ENCODE measurements around the gene SLC7A14. TPM values are rescaled to one million over a fixed set of nuclear protein-coding genes. Genes with fewer than 3 reads are reported as not detected.

The SLC7A14 gene
- total RNA-seq, 1 donor from 2014 or later = 6.2 TPM

GRCh38 chr3:170631755-170632488 is 46.0 kb upstream of the SLC7A14 start:
- H3K4me3 Mint-ChIP-seq (ENCODE audit: unreplicated experiment) = no peak overlapping the region
- no peaks in the 10 kb centered on the region for H3K9me3 Mint-ChIP-seq (ENCODE audit: unreplicated experiment)
- H3K27ac Mint-ChIP-seq (ENCODE audit: unreplicated experiment) = no peak overlapping the region
- H3K4me1 Mint-ChIP-seq (ENCODE audit: low read depth, unreplicated experiment) = peaks cover 21% of the 10 kb centered on the region
- TF ChIP-seq CTCF (IDR thresholded peaks at IDR 0.05; ENCODE audit: partially characterized antibody, unreplicated experiment) = no peak
- H3K27me3 Mint-ChIP-seq (ENCODE audit: unreplicated experiment) = peaks cover 2% of the 10 kb centered on the region
- DNase-seq = no peak
- no peaks in the 10 kb centered on the region for H3K36me3 Mint-ChIP-seq (ENCODE audit: unreplicated experiment)

GRCh38 chr3:170623524-170623923 is 37.6 kb upstream of the SLC7A14 start:
- Mint-ChIP-seq H3K27me3 (ENCODE audit: unreplicated experiment) (peaks cover 11% of the 10 kb centered on the region), H3K36me3 (ENCODE audit: unreplicated experiment) (peaks cover 21% of the 10 kb centered on the region), H3K4me3 (ENCODE audit: unreplicated experiment) (no peak overlapping the region), H3K27ac (ENCODE audit: unreplicated experiment) (peak overlapping the region; percentile 90), H3K9me3 (ENCODE audit: unreplicated experiment) (peaks cover 15% of the 10 kb centered on the region), H3K4me1 (ENCODE audit: low read depth, unreplicated experiment) (peaks cover 19% of the 10 kb centered on the region)
- no peak for TF ChIP-seq CTCF (IDR thresholded peaks at IDR 0.05; ENCODE audit: partially characterized antibody, unreplicated experiment)
- DNase-seq = no peak

- Mint-ChIP-seq H3K27me3 (ENCODE audit: unreplicated experiment) (peaks cover 11% of the 10 kb centered on the region), H3K4me3 (ENCODE audit: unreplicated experiment) (peak overlapping the region; percentile 63), H3K36me3 (ENCODE audit: unreplicated experiment) (peaks cover 25% of the 10 kb centered on the region), H3K9me3 (ENCODE audit: unreplicated experiment) (peaks cover 15% of the 10 kb centered on the region), H3K4me1 (ENCODE audit: low read depth, unreplicated experiment) (peaks cover 19% of the 10 kb centered on the region), H3K27ac (ENCODE audit: unreplicated experiment) (peak overlapping the region; percentile 98)
- TF ChIP-seq CTCF (IDR thresholded peaks at IDR 0.05; ENCODE audit: partially characterized antibody, unreplicated experiment) = no peak
- peak; percentile 66 for DNase-seq
Measured at GRCh38 chr3:170622369-170623159, 36.7 kb upstream of the SLC7A14 start.

GRCh38 chr3:170621256-170621655 is 35.4 kb upstream of the SLC7A14 start:
- no peak for TF ChIP-seq CTCF (IDR thresholded peaks at IDR 0.05; ENCODE audit: partially characterized antibody, unreplicated experiment)
- peaks cover 11% of the 10 kb centered on the region for H3K27me3 Mint-ChIP-seq (ENCODE audit: unreplicated experiment)
- H3K27ac Mint-ChIP-seq (ENCODE audit: unreplicated experiment) = peak overlapping the region; percentile 98
- H3K36me3 Mint-ChIP-seq (ENCODE audit: unreplicated experiment) = peaks cover 25% of the 10 kb centered on the region
- H3K4me3 Mint-ChIP-seq (ENCODE audit: unreplicated experiment) = no peak overlapping the region
- H3K4me1 Mint-ChIP-seq (ENCODE audit: low read depth, unreplicated experiment) = peaks cover 19% of the 10 kb centered on the region
- peaks cover 17% of the 10 kb centered on the region for H3K9me3 Mint-ChIP-seq (ENCODE audit: unreplicated experiment)
- DNase-seq = no peak
